ENCODE results near the gene SMAD2.

DNA sequence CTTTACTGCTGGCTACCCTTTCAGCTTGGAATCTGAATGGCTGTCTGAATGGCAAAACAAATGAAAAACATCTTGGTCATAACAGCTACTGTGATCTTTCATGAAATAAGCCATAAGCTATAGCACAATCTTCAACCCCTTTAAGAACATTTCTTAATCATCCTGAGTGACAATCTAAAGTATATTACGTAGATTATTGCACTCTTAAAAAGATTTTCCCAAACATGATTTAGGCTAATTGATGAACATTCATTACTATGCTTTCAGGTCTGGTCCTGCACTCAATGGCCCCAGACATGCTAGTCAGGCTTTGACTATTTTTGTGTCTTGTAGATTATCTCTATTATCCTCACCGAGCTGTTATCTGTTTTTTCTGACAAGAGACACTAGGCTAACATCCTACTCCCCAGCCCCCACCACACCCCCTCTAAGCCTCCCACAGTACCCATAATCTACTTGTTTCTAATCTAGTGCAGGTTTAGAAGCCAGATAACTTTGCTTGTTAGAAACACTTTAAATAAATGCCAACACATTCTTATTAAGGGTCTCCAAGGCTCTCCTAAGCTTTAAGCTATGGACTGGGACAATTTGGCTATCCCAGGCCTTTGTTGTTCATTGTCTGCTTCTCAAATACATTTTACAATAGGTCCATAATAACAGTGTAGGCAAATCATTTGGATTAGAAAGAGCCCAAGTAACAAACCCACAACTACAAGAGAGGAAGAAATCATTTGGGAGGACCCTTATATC lies 4.2 kb downstream of the SMAD2 start:
- TF ChIP-seq, protein P1, sequence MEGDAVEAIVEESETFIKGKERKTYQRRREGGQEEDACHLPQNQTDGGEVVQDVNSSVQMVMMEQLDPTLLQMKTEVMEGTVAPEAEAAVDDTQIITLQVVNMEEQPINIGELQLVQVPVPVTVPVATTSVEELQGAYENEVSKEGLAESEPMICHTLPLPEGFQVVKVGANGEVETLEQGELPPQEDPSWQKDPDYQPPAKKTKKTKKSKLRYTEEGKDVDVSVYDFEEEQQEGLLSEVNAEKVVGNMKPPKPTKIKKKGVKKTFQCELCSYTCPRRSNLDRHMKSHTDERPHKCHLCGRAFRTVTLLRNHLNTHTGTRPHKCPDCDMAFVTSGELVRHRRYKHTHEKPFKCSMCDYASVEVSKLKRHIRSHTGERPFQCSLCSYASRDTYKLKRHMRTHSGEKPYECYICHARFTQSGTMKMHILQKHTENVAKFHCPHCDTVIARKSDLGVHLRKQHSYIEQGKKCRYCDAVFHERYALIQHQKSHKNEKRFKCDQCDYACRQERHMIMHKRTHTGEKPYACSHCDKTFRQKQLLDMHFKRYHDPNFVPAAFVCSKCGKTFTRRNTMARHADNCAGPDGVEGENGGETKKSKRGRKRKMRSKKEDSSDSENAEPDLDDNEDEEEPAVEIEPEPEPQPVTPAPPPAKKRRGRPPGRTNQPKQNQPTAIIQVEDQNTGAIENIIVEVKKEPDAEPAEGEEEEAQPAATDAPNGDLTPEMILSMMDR (IDR thresholded peaks at IDR 0.05) = no peak
- TF ChIP-seq POLR2A (IDR thresholded peaks at IDR 0.05) (no peak), POLR2AphosphoS5 (IDR thresholded peaks at IDR 0.05) (no peak)

Measured in sigmoid colon (tissue), 4 donors.